B cell (primary cell): ENCODE results near the gene FFAR2.

Experiments
- EZH2 ChIP-seq: IDR thresholded peaks from 2 replicates; pipeline ENCODE4 v1.6.1; 2012; ENCODE audit warnings: borderline replicate concordance, low read depth, mild to moderate bottlenecking, moderate library complexity, low read length; ENCODE audit not compliant: insufficient read depth, poor library complexity, severe bottlenecking
- TF ChIP-seq, protein P1 (sequence below): fragments of 200-600 bp; IDR thresholded peaks from one replicate; pipeline ENCODE4 v1.8.0; 2022; ENCODE audit warnings: antibody characterized with exemption, mild to moderate bottlenecking

DNA sequence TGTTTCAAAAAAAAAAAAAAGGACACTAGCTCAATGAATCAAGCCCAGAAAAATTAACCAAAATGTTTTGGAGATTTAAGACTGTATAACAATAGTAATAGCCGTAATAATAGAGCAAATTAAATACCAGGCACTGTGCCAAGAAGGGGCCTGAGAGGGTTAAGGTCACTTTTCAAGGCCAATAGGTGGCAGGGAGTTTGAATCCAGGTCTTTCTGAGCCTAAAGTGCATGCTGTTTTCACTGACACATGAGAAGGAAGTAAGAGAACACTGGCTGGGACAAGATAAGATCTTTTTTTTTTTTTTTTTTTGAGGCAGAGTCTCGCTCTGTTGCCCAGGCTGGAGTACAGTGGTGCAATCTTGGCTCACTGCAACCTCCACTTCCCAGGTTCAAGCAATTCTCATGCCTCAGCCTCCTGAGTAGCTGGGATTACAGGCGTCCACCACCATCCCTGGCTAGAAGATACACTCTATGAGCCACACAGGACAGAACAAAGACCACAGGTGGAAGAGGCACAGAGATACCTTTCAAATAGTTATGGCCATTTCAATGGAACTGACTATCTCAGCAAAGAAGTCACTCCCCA is 7.7 kb downstream of the FFAR2 start:
- TF ChIP-seq, protein P1, sequence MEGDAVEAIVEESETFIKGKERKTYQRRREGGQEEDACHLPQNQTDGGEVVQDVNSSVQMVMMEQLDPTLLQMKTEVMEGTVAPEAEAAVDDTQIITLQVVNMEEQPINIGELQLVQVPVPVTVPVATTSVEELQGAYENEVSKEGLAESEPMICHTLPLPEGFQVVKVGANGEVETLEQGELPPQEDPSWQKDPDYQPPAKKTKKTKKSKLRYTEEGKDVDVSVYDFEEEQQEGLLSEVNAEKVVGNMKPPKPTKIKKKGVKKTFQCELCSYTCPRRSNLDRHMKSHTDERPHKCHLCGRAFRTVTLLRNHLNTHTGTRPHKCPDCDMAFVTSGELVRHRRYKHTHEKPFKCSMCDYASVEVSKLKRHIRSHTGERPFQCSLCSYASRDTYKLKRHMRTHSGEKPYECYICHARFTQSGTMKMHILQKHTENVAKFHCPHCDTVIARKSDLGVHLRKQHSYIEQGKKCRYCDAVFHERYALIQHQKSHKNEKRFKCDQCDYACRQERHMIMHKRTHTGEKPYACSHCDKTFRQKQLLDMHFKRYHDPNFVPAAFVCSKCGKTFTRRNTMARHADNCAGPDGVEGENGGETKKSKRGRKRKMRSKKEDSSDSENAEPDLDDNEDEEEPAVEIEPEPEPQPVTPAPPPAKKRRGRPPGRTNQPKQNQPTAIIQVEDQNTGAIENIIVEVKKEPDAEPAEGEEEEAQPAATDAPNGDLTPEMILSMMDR: no peak
- no peak for TF ChIP-seq EZH2
